Stimulated activated CD4-positive, alpha-beta T cell treated with anti-CD3 and anti-CD28 coated beads, Interleukin-12 subunit alpha, Interleukin-12 subunit beta, amount 100 ng/mL, for 4 hours (primary cell): ENCODE results near the gene CIB4.

Source experiments
- DNase-seq: peaks from one replicate; pipeline ENCODE4 v3.0.0-alpha.2; 2020

CIB4 gene

DNA sequence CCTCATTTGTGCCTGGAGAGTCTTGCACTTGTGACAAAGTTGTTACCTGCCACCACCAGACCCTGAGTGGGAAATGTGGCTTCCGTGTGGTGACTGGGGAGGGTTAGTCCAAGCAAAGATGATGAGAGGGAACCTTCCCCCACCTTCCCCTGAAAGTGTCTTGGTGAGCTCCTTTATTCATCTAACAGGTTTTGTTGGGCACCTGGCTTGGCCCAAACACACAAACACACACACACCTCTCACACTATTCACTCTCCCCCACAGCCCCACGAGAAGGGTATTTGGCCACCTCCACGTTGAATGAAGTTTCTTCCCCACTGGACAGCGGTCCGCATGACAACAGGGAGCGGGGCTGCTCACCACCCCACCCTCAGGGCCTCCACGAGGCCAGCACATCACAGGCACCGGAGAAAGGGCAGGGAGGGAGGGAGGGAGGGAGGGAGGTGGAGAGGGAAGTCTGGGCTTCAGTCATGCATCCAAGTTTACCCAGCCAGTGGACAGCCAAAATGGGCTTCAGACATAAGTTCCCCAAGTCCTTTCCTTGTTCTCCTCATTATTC, 1.4 kb downstream of the CIB4 start:
- DNase-seq, result no peak

DNA sequence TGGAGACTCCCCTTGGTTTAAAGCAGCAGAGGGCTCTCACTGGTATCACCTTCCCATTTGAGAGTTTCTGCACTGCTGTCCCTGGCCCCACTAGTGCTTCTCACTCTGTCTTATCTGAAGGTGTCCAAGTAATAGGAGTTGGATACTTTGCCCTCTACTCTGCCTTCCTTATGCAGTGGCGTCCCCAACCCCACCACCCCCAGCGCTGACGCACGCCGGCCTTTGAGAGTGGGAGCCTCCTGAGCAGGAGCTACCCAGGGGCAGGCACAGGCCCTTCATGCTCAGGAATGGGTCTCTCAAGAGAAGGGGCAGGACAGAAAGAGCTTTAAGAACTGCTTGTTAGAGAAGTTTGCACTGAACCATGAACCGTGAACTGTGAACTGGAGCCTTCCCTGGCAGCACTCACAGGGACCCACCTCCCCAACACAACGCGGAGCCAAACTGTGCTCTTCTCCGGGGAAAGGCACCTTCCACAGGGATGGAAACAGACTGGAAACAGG, 3.3 kb downstream of the CIB4 start:
- no peak for DNase-seq

DNA sequence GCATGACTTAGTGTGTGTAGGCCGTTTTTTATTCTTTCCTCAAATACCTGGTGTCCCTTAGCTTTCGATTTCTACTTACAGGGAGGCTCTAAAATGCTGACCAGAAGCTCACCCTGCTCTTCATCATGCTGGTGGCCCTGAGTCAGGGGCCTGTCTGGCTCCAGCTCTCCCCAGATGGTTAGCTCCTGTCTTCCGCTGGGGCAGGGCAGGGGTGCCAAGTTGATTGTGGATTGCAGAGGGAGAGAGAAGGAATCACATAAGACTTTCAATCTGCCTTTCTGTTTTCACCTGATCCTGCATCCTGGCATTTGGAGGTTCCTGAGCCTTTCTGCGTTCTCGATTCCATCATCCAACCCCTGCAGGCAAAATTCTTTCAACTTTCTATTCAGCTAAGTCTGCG, 4.2 kb downstream of the CIB4 start:
- DNase-seq, result no peak

DNA sequence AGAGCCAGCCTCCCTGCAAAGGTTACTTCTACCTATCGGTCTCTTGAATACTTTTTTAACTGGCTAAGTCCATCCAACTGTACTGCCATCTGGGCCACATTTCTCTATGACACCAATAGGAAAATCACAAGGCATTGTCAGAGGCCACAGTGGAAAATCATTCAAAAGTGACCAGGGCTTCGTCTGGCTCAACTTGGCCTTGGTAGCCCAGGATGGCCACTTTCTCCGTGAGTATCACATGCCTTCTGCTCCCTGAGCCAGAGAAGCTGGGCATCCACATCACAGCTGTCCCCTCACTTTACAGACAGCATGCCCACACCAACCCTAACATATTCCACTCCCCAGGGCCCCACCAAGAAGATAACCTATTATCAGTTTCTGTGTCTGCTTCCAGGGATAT, 5.8 kb downstream of the CIB4 start:
- DNase-seq, result no peak

DNA sequence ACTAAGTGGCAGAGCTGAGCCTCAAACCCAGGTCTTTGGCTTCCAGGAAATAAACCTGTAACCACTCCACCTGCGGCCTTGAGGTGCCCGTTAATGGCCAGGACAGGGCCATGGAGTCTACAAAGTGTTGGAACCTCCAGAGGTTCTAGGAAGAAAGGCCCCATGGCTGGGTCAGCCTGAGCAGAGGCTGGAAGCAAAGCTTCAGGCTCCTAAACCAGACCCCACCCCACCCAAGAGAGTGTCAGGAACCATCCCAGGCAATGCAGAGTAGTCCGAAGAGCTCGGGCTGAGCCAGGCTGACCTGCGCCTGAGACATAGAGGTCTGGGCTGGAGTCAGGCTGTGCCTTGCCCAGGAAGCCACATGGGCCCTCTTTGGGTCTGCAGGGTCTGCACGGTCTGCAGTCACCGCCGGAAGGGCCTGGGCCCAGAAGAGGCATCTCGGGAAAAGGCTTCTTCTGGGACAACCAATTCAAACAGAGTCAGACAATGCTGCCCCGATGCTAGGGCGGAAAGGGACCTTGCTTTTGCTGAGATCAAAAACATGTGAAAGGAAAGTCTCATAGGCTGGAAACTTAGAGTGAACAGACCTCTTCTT, 6.4 kb downstream of the CIB4 start:
- DNase-seq, result no peak

DNA sequence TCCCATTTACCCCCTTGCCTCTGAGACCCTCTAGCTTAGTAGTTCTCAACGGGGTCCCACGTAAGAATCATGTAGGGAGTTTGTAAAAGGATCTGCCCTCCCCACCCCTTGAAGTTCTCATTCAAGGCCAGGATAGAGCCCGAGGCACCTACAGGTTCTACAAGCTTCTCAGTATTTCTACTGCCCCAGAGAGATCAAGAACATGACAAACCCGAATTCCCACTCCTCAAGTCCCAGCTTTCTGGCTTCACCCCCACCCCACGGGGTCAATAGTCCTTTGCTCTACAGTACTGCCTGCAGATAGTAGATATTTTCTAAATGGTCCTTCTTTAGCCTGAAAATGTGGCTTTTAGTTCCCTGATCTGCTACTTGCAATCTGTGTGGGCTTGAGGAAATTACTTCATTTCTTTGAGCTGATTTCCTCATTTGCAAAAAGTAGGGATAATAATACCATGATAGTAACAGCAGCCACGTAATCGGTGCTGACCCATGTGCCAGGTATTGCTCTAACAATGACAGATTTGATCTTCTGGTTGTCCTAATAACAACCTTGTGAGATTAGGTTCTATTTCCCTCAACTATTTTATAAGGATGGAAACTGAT, 7.1 kb downstream of the CIB4 start:
- no peak for DNase-seq

DNA sequence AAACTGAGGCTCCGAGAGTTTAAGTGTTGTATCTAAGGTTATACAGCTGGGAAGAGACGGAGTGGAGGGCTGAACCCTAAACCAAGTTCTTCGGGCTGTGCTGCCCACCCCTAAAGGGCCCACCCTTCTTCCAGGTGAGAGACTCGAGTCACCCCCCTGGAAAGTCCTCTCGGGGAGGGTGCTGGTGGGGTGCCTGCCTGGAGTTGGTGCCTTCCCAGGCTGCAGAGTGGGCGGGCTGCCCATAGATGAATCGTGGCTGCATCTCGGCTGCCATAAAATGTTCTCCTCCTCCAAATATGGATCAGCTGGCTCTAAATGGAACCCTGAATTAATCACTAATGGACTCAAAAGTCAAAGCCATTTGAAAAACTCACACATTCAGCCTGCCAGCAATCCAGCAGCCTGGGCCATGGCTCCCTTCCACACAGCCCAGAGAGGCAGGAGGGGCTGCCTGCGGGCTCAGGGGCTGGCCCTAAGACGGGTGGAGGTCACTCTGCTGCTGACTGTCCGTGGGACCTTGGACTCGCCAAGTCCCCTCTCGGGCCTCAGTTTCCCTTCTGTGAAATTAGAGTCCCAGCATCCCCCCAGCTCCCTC, 7.7 kb downstream of the CIB4 start:
- DNase-seq, result no peak

DNA sequence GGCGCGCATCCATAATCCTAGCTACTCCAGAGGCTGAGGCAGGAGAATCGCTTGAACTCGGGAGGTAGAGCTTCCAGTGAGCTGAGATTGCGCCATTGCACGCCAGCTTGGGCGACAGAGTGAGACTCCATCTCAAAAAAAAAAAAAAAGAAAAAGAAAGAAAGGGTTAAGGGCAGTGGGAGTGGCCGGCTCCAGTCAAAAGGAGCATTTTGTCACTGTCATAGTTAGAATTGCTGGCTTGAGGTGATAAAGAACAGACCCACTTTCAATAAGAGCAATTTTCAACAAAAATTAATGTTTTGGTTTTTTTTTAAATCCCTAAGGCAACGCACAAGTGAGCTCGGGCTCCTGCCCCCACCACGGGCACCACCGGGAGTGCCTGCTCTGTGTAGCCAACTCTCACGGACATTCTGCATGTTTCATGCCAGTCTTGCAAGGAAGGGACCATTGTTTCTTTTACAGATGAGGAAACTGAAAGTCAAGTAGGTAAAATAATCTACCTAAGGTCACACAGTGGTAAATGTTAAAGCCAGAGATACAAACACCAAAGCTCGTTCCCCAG, 8.5 kb downstream of the CIB4 start:
- DNase-seq, result no peak

DNA sequence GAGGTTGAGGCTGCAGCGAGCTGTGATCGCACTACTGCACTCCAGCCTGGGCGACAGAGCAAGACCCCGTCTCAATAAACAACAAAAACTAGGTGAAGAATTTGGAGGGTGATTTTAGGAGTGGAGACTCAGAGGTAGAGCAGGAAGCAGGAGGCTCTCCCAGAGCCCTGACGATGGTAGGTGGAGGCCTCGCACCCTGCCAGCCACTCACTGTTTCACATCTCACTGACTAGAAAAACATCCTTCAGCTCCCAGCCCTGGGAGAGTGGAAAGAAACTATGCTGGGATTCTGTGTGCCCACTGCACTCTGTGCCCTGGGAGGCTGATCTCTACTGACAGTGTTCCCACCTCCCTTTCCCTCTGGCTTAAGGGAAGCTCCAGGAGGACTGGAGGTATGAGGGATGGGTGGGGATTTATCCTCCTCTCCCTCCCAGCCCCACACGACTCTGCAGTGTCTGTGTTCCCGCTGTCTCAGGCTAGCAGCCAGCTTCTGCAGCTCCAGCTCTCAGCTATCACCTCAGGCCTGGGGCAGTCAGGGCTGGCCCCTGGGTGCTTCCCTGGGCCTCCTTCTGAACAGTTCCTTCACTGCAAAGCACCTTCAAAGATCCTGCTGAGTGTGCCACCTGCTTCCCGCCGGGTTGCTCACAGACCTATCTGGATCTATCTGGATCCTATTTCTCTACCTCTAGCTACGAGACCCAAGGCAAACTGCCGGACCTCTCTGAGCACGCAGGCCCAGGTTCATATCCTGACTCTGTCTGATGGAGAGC, 9.6 kb downstream of the CIB4 start:
- no peak for DNase-seq

DNA sequence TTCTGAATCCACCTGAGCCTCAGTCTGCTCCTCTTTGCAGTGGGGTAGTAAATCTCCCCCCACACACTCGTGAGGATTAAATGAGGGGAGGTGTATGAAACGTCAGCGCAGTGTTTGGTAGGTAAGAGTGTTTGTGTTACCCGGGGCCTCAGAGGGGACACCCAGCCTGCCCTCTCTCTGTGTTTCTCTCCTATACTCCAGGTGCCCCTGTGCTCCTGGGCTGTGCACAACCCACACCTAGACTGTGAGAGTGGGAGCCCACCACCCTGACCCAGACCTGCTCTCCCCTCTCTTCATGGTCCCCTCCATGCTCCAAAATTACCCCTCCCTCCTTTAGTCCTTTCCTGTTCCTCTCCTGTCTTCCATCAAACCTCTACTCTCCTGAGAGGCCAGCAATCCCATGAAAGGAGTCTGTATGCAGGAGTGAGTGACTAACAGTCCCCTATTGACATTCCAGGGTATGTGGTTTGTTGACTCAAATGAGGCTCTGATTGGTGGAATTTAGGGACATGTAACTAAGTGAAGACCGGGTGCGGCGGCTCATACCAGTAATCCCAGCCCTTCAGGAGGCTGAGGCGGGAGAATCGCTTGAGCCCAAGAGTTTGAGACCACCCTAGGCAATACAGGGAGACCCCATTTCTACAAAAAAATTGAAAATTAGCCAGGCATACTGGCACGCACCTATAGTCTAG, 10.4 kb downstream of the CIB4 start:
- DNase-seq, result no peak

DNA sequence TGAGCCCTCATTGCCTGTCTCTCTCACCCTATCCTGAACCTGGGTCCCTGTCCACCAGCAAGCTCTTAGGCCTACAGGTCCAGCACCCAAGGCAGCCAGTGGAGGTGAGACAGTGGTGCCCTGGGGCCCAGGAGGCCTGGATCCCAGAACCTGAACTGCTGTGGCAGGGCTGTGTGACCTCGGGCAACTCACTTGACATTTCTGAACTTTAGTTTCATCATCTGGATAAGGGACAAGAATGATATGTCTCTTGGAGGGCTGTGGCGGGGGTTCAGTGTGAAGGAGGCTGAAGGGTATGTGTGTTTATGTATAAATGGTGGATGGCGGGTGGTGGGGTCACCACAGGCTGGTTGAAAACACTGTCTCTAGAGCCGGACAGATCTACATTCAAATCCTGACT, 10.9 kb downstream of the CIB4 start:
- no peak for DNase-seq

DNA sequence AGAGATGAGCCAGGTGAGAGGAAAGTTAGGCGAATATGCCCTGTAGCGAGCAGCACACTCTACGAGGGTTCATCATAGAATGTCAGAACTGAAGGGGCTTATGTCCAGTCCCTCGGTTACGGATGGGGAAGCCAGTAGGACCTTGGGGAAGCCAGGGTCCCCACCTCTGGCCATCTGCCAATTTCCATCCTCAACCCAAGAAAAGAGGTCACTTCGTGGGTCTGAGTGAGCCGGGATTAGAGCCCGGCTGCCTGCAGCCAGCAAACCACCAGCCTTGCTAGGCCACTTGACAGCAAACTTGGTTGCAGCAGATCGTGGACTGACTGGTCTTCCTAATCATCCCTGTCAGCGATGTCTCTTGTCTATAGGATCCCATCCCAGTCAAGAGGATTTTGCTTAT, 11.4 kb downstream of the CIB4 start:
- DNase-seq, result no peak

DNA sequence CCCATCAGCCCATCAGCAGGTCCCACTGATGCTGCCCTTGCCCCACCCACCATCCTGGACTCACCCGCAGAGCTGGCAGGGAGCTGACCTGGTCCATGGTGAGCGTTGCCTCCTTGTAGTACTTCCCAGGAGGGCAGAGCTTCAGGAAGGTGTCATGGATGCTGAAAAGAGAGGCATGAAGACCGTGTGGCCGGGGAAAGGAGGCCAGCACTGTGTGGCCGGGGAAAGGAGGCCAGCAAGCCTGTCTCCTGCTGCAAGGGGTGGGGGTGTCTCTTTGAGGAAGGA, 11.9 kb downstream of the CIB4 start:
- DNase-seq, result no peak

DNA sequence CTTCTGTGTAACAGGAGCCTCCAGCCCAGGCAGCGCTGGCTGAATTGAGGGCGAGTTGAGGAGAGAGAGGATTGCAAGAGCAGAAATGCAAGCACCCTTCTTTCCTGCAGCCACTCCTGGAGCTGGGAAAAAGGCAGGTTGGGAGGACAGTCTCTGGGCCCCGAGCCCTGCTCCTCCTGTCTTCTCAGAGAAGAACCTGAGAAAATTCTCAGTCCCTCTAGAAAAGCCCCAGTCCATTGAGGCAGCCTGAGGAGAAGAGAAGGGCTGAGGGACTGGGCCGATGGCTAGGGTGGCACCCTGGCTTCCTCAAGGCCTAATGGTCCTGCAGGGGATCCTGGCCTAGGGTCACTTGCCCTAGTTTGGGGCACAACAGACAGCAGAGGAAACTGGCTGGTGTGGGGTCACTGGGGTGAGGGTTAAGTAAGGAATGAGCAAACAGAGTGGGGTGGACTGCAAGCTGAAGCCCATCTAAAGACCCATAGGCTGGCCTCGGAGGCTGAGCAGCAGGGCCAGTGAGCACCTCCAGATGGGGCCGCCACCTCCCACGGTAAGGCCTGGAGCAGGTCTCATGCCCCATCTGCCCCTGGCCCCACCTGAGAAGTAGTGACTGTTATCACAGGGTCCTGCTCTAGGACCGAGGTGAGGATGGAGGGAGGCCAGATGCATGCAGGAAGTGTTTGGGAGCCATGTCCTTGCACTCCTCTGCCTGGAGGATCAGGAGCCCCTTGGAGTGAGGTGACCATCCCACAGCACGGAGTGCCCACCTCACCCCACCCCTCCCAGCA, 12.4 kb downstream of the CIB4 start:
- DNase-seq, result no peak

DNA sequence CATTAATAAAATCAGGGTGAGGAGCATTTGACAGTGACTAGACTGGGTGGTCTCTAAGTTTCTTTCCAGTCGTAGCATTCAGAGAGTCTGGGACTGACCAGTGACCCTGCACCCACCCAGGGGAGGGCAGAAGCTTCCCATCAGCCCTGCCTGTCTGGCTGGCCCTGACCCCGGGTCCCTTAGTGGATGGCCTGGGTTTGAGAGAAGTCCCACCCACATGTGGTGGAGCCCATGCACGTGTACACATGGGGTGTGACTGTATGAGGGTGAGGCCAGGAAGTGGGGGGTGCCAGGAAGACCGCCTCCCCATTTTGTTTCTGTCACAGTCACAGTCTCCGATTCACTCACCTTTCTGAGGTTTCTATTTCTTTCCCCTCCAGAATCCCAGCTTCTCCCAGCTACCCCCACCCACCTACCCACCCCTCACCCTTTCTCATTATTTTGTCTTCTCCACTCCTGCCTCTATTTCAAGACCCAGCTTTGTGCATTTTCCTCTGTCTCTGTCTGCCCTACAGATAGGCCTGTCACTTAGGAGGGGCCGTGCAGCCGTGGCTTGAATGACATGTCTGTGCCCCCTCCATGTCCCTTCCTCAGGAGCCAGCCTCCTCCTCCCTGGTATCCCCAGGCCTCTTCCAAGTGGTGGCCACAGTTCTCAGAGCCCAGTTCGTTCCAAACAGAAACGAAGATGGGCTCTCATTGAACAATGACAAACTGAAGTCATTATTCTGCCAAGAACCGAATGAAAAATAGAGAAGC, 13.6 kb downstream of the CIB4 start:
- DNase-seq, result no peak

DNA sequence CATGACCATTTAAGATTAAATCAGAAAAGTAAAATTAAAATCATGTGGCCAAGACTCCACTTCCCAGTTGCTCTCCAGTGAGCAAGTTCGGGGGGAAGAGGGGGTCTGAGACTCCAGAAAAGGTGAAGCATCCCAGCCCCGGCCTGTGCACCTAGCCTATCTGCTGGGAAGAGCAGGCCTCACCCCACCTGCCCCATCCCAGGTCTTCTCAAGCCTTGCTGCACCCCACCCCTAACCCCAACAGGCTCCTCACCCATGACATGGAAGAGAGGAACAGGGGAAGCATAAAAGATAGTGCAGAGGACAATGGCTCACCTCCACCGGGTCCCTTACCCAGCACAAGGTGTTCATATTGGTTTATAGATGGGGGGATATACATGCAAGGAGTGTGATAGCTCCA, 14.6 kb downstream of the CIB4 start:
- no peak for DNase-seq

DNA sequence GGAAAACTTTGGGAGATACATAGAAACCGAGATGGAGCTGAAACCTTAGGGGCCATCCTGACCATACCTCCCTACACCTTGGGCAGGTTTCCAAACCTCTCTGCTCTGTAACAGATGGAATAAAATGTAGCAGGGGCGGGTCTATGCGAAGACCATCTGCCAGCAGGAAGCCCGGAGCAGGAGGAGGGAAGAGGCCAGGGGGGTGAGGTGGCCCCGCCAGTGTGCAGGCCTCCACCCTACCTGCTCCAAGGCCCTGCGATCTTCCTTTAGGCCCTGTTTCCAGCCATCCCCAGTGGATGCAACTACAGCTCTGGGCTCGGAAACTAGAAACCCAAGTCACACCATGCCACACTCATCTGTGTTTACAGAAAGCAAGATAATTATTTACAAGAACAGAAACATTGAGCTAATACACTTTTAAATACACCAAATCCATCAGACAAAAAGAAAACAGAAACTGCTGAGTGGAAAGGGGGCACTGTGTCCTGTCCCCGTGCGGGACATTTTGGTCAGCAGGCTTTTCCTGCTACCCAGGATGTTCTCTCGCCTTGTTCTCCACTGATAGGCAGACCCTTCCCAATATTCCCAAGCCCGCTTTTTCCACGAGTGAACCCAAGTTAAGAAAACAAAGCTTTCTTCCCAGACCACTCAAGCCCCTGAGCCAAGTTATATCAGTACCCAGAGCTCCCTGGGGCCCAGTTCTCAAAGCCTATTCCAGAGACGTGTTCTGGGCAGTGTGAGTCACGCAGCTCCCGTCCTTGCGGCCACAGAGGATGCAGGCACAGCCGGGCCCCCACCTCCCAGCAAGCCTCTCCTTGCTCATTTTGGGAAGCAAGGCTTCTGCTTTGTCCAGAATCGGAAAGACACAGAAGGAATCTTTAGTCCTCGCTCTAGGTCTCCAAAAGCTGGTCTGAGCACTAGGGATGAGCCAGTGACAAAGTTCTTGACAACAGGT, 17.3 kb downstream of the CIB4 start:
- no peak for DNase-seq

DNA sequence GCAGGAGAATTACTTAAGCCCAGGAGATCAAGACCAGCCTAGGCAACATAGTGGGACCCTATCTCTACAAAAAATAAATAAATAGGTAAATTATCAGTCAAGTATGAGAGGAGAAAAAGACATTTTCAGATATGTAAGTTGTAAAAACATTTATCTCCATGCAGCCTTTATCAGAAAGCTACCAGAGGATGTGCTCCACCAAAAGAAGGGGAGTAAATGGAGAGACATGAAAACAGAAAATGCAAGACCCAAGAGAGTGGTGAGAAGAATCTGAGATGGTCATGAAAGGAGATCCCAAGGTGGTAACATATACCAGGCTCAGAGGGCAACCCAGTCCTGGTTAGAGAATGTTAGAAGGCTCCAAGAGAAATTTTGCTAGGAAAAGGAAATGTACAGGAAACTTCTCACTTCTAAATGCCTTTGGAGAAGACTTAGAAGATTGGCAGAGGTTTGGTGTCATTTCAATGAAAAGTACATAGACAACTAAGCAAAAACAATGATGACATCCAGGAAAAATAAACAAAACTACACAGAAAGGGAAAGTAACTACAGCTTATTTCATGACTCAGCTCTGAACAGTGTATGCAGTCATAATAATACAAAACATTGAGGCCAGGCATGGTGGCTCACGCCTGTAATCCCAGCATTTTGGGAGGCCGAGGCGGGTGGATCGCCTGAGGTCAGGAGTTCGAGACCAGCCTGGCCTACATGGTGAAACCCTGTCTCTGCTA, 19.5 kb downstream of the CIB4 start:
- DNase-seq, result no peak

DNA sequence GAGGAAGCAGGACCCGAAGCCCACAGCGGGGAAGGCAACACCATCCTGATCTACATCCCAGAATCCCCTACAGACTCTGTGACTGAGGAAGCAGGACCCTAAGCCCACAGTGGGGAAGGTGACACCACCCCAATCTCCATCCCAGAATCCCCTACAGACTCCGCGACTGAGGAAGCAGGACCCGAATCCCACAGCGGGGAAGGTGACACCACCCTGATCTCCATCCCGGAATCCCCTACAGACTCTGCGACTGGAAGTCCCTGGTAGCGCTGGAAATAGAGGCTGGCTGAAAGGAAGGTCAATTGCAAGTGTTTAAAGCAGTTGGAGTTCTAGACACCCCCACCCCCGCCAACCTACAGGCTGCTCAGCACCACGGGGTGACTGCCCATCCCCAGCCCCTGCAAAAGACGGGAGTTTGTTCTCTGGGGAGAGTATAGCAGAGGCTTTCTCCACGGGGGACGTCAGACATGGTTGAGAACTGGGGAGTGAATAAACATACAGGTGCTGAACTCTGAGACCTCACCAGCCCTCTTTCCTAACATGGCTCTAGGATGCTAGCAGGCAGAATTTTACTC, 21.0 kb downstream of the CIB4 start:
- no peak for DNase-seq
